DMS 273 (cell line): ENCODE results near the gene ST6GALNAC5.

Experiments
- DNase-seq: peaks from one replicate; lab custom pipeline; 2025; ENCODE audit not compliant: unreplicated experiment; lab: John Stamatoyannopoulos, UW

Gene ST6GALNAC5

GRCh38 chr1:77039739-77040138, 172.5 kb downstream of the ST6GALNAC5 start:
- no peak for DNase-seq

- DNase-seq, result no peak
These were observed 173.5 kb downstream of the ST6GALNAC5 start for GRCh38 chr1:77040826-77041225.

- no peak for DNase-seq
These were observed 177.0 kb downstream of the ST6GALNAC5 start for GRCh38 chr1:77044133-77044849.

DNA sequence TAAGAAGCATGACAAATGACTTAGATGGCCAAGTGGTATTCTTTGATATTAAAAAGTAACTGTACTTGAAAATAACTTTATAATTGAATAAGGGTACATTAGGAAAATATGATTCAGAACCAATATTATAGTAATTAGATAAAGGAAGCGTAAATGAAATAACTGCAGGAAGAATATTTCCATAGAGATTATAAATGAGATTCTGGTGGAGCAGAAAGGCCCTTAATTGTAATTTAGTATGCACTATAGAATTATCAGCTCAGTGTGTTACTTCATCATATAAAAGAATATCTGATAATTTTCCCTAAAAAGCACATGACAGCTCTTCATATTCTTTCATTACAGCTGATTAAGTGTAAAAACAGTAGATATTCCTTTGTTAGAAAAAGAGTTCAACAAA, 180.3 kb downstream of the ST6GALNAC5 start:
- DNase-seq, result no peak

DNA sequence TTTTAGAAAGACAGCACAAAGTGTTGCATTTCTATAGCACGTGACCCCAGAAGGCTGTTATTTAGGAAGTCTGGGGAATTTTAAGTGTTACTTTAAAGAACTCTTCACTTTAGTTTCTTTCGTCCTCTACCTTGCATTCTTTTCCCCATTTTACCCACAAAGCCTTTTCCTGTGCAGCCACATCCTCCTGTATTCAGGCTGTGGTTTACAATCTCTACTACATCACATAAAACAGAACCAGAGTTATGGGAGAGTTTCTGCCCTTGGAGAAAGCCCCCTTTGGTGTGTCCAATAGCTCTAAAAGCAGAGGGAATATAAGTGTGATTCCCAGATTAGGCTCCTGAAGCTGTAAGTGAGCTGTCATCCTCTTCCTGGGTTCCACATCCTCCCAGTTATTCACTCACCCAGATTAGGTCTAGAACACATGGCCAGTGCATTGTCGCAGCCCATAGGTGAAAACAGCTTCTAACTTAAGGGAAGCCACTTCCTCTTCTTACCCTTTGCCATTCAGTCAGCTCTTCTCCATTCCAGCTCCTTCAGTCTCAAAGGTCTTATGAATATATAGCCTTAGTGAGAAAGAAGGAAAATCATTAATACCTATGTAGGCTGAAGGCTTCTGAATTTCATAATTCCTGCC, 180.8 kb downstream of the ST6GALNAC5 start:
- DNase-seq, result no peak

DNA sequence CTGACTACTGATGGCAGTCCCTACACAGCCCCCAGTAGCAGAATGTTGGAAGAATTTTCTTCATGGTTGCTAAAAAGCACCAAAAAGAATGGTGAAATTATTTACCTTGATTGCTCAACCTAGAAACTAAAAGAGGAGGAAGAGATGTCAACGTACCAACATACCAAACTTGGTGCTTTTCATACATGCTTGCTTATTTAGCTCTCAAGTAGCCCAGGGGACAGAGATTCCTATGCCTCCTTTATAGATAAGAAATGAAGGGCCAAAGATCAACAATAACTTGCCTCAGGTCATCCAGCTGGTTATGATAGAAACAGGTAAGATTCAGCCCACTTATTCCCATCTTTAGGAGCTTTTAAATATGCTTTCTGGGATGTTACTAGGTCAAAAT, 181.3 kb downstream of the ST6GALNAC5 start:
- no peak for DNase-seq

DNA sequence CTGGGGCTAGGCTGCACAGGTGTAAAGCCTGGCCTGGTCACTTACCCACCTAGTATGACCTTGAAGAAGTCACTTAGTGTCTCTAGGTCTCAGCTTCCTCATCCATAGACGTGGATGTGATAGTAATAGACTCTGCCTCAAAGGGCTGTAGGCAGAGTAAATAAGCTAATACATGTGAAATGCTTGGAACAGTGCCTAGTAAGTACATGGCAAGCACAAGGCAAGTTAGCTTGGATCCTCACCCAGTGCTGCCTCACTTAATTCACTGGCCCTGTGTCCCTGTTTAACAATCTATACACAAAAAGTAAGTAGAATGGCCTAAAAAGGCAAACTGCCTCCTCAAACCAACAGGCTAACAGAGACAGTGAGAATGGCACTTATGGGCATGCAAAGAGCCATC, 184.1 kb downstream of the ST6GALNAC5 start:
- DNase-seq, result no peak

DNA sequence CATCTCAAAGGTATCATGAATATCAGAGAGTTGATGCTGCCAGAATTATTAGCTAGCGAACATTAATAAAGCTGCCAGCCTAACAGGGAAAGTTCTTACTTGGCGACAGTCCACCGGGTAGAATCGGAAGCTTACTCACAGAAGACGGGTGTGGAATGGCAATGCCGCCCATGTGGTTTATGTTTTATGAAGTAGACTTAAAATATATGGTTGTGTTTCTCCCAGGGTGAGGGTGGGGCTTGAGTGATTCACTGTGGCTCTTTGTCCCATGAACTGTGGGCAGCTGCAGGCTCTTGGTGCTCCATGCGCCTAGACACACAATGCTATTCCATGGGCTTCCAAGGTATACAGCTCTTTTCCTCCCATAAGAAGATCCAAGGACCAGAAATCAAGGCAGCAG, 189.2 kb downstream of the ST6GALNAC5 start:
- DNase-seq, result no peak

- peak; percentile 29 for DNase-seq
These were observed 190.8 kb downstream of the ST6GALNAC5 start for GRCh38 chr1:77057994-77058585.

DNA sequence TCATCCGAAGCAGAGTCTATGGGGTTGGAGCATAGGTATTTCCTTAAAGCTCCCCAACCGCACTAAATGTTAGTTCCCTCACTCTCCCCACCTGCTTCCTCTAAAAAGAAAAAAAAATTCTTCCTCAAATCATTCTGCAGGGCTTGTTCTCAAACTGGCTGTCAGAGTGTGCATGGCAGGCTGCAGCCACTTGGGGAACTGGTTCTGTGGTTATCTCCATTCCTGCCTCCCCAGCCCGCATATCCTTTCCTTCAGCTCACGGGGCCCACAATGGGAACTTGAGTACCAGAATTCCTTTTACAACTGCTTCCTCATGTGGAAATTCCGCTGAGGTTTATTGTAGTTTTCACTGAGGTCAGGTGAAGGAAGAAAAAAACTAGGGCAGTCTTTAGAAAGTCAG, 192.7 kb downstream of the ST6GALNAC5 start:
- no peak for DNase-seq

DNA sequence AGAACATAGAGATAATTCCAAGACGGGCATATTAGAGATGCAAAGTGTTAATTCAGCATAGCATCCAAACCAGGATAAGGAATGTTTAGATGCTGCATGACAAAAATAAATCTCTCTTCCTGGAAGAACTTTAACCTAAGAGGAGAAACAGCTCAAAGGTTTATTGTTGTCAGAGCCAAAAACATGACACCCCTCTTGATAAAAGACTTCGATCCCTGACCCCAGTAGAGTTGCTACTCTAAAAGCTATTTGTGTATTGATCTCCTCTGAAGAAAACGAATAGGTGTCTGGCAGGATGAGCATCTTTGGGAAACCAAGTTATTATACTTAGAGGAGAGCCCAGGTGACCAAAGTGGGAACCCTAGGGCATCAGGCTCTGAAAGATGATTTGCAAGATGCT, 193.9 kb downstream of the ST6GALNAC5 start:
- no peak for DNase-seq

DNA sequence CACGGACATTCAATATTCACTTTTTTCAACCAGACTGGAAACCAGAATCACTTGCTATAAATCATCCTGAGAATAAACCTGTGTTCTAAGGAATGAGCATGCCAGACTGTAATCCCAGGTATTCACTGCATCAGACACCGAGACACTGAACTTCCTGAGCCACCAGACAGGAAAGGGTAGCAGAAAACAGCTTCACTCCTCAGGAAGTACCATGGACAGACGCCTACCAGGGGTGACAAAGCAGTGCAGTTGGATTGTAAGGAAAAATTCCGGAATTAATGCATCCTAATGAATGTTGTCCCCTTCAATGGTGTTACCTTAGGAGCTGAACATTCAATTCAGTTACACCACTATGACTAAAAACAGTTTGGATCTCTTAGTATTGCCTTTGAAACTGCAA, 195.8 kb downstream of the ST6GALNAC5 start:
- no peak for DNase-seq

DNA sequence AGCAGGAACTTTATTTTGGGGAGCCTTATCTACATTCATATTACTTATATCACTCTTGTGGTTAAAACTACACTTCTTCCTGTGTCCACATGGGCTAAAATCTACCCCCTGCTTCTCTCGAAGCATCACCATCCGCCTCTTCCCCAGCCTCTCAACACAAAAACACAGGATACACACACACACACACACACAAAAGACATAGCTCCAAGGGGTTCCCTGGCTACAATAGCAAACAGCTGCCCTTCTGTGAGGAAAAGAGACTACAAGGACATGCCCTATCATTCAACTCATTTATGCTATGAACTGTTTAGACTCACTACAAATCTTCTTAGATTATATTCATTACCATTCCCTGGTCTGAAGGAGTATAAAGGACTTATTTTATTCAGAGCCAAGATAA, 197.0 kb downstream of the ST6GALNAC5 start:
- no peak for DNase-seq

- DNase-seq, result no peak
These were observed 198.5 kb downstream of the ST6GALNAC5 start for GRCh38 chr1:77065693-77066342.

GRCh38 chr1:77068013-77068412, 200.7 kb downstream of the ST6GALNAC5 start:
- peak; percentile 40 for DNase-seq

DNA sequence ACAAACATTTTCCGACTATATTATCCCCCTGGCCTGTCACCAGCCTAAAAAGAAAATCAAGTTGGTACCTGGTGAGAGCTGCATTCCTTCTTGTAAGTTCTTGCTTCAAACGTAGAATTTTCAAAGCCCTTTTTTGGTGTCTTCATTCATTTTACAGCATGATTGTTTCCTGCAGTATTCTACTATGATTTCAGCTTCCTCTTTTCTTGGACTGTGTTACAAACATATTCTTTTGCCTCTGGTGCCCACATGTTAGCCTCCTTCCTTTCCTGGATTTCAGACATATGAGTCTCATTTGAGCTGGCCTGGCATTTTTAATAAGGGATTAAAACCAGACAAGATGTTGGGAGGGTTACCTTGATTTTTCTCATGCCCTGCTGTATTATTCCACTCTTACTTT, 209.5 kb downstream of the ST6GALNAC5 start:
- DNase-seq, result no peak

DNA sequence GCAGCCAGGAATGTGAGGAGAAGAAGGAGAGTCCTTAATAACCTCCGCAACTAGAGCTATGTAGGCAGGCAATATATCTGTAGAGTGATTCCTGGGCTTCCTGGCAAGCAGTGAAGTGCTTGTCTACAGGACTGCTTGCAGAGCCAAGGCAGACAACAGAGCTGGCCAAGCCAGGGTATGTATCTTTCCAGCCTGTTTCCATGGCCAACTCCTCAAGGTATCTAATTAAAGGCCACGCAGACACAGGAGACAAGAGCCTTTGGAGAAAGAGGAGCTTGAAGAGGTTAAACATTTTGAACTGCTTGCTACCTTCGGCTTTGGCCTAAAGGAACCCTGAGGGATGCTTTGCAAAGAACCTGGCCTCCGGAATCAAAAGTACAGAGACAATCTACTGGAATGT, 214.6 kb downstream of the ST6GALNAC5 start:
- no peak for DNase-seq

DNA sequence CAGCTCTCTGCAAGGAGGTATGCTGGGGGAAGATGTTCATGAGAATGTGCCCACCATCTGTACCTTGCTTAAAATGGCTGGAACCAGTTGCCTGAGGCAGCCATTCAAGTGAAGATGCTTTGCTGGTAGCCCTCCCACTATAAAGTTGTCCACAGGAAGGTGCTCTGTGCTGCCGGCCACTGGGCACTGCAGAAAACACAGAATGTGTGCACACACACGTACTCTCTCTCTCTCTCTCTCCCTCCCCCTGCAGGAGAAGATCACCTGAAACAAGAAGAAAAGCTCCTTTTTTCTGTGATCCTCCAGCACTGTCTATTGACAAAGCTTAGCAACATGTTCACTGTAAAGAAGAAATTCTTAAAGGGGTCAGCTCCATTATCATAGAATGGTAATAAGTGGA, 217.2 kb downstream of the ST6GALNAC5 start:
- DNase-seq, result no peak

GRCh38 chr1:77085109-77085508, 217.8 kb downstream of the ST6GALNAC5 start:
- no peak for DNase-seq

- DNase-seq, result no peak
These were observed 222.5 kb downstream of the ST6GALNAC5 start for GRCh38 chr1:77089756-77090155.

- peak; percentile 6 for DNase-seq
These were observed 228.0 kb downstream of the ST6GALNAC5 start for GRCh38 chr1:77095236-77095635.
